Upper lobe of left lung (tissue), 6 donors: ENCODE data around the gene SLC25A42. TPM values are rescaled to one million over a fixed set of nuclear protein-coding genes. Genes with fewer than 3 reads are reported as not detected.
"Not testable (repeated sequence)": the region's sequence is repeated elsewhere in the genome, so short reads cannot be mapped to it uniquely, and the experiment has no call there.

ENCODE experiments used
- ATAC-seq, 2 donors: fragments of 200-7000 bp; cut with Tn5 transposase; one replicate each; pipeline ENCODE4 v1.9.1; 2022; ENCODE audit warnings: mild to moderate bottlenecking in 2 of 2, moderate library complexity in 2 of 2; ENCODE audit not compliant: low FRiP score in 2 of 2
- DNase-seq, 2 donors: peaks; one replicate each; pipeline ENCODE4 v3.0.0-alpha.2; 2019 to 2020
- H3K27ac ChIP-seq, 4 donors: fragments of 200-600 bp; sonication (generic); one replicate each; pipeline ENCODE4 v1.5.1; 2016 to 2019
- H3K27me3 ChIP-seq, 4 donors: fragments of 200-600 bp; sonication (generic); one replicate each; pipeline ENCODE4 v1.5.1; 2017 to 2019
- H3K36me3 ChIP-seq, 4 donors: fragments of 200-600 bp; sonication (generic); one replicate each; pipeline ENCODE4 v1.5.1; 2016 to 2019
- H3K4me1 ChIP-seq, 4 donors: fragments of 200-600 bp; sonication (generic); one replicate each; pipeline ENCODE4 v1.5.1; 2018 to 2019
- H3K4me3 ChIP-seq, 4 donors: fragments of 200-600 bp; sonication (generic); one replicate each; pipeline ENCODE4 v1.5.1; 2017 to 2019; ENCODE audit warnings: mild to moderate bottlenecking in 2 of 4, moderate library complexity in 1 of 4
- H3K9me3 ChIP-seq, 4 donors: fragments of 200-600 bp; sonication (generic); one replicate each; pipeline ENCODE4 v1.5.1; 2018 to 2019
- CTCF ChIP-seq, 6 experiments: fragments of 450-650 bp in 4 of 6; fragments of 200-600 bp in 2 of 6; sonication (generic) in 2 of 6; IDR thresholded peaks; one replicate each; pipeline ENCODE4 v1.5.1; 2016 to 2019; ENCODE audit warnings: antibody characterized with exemption in 6 of 6
- EP300 ChIP-seq, 4 donors: sonication (generic); formaldehyde crosslinking; IDR thresholded peaks; one replicate each; pipeline ENCODE4 v1.5.1; 2017; ENCODE audit warnings: antibody characterized with exemption in 4 of 4, control low read depth in 2 of 4
- POLR2A ChIP-seq, 4 donors: fragments of 450-650 bp; IDR thresholded peaks; one replicate each; pipeline ENCODE4 v1.5.1; 2016 to 2017; ENCODE audit warnings: antibody characterized with exemption in 4 of 4, mild to moderate bottlenecking in 2 of 4
- POLR2AphosphoS5 ChIP-seq, 2 donors: sonication (generic); formaldehyde crosslinking; IDR thresholded peaks; one replicate each; pipeline ENCODE4 v1.5.1; 2017; ENCODE audit warnings: antibody characterized with exemption in 2 of 2
- WGBS, 2 donors: methylation state at CpG; one replicate each; pipeline ENCODE4 v1.1.5; 2017 to 2018; 5-methylcytosine and 5-hydroxymethylcytosine counted together
- total RNA-seq, 6 donors: library from RNA; depleted of rRNA in 4 of 6; stranded (reverse); fragments of >200 nt in 4 of 6; gene quantifications; one replicate each; pipeline versions ENCODE4 v1.1.0 to v1.2.1, GENCODE V29; 2016 to 2021
- donor health status: DM: no; HTN: no; CAD: no; lungs with moderate emphysema.
- donor health status: DM: no; HTN: yes; CAD: no; lungs with severe emphysema.

The SLC25A42 gene
- total RNA-seq, 6 donors from 2014 or later, result 5.6 to 23.0 (median 13.6) TPM

DNA sequence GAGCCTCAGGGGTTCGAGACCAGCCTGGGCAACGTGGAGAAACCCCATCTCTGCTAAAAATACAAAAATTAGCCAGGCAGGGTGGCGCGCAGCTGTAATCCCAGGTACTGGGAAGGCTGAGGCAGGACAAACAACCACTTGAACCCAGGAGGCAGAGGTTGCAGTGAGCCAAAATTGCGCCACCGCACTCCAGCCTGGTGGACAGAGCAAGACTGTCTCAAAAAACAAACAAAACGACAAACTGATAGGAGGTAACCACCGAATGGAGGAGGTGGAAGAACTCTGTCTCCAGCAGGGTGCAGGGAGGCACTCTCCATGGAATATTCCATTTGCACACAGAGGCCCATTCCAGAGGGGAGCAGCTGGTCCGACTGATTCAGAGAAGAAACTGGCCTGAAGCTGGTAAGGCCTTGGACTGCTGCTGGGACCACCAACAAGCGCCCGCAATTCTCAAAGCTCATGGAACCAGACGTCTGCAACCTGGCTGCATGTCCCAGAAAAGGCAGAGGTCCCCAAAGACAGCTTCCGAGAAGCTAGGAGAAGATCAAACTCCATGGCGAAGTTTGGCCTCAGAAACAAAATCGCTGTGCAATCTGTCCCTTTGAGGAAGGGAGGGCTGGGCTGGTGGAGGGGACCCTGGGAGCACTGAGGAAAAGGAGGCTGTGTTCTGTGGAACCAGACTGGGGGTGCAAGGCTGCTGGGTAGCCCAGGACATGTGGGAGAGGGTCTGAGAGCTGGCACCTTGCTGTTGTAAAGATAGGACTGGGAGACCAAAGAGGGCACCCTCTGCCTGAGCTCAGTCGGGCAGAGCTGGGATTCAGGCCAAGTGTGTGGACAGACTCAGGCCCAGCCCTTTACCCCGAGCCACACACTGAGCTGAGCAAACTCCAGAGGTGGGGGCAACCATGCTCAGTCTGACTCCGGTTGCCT, 35.2 kb downstream of the SLC25A42 start:
- WGBS, 2 donors, result 81 to 83% methylated on average over 13 to 18 of the region's 18 CpGs
- DNase-seq, result peak in 1 of 2 donors; percentile 32
- no peak for ATAC-seq
- no peaks in the 10 kb centered on the region for H3K4me1 ChIP-seq
- TF ChIP-seq EP300 (IDR thresholded peaks at IDR 0.05), result no peak
- no peak for TF ChIP-seq POLR2AphosphoS5 (IDR thresholded peaks at IDR 0.05)
- no peaks in the 10 kb centered on the region for H3K9me3 ChIP-seq
- no peaks in the 10 kb centered on the region for H3K27me3 ChIP-seq
- no peak overlapping the region for H3K27ac ChIP-seq
- H3K4me3 ChIP-seq, result no peak overlapping the region
- peaks cover 0 to 27% (median 11%) of the 10 kb centered on the region in 4 donors for H3K36me3 ChIP-seq

DNA sequence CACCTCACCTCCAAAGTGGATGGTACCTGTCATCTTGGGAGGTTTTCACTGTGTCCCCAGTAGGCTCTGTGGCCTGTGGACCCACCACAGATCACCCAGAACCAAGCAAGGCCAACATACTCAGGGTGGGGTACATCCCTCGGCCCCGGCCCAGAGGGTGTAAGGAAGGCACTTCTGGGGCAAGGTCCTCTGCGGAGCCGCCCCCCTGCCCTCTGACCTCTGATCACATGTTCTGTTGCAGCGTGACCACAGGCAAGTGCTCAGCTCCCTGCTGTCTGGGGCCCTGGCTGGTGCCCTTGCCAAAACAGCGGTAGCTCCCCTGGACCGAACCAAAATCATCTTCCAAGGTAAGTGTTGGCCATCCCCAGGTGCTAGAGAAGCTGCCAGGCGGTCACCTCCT, 37.7 kb downstream of the SLC25A42 start:
- TF ChIP-seq POLR2AphosphoS5 (IDR thresholded peaks at IDR 0.05) (no peak), CTCF (IDR thresholded peaks at IDR 0.05) (no peak)
- Histone ChIP-seq H3K9me3 (no peaks in the 10 kb centered on the region), H3K27ac (no peak overlapping the region), H3K4me3 (no peak overlapping the region), H3K4me1 (peaks cover 0 to 8% (median 0%) of the 10 kb centered on the region in 4 donors), H3K36me3 (peaks cover 0 to 27% (median 11%) of the 10 kb centered on the region in 4 donors), H3K27me3 (no peaks in the 10 kb centered on the region)
- DNase-seq (no peak), ATAC-seq (no peak)
- WGBS, 2 donors, result 93 to 98% methylated on average over 4 to 8 of the region's 8 CpGs

DNA sequence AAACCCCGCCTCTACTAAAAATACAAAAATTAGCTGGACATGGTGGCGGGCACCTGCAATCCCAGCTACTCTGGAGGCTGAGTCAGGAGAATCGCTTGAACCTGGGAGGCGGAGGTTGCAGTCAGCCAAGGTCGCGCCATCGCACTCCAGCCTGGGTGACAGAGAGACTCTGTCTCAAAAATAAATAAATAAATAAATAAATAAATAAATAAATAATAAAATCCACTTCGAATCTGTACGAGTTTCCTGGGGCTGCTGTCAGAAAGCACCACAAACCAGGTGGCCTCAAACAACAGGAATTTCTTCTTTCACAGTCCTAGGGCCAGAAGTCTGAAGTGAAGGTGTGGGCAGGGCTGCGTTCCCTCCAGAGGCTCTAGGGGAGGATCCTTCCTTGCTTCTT, 38.8 kb downstream of the SLC25A42 start:
- ATAC-seq, H3K4me1 ChIP-seq, H3K4me3 ChIP-seq, DNase-seq, H3K27ac ChIP-seq, H3K27me3 ChIP-seq, H3K9me3 ChIP-seq: not testable (repeated sequence)
- 94 to 95% methylated on average over 10 of the region's 10 CpGs for WGBS, 2 donors
- H3K36me3 ChIP-seq, result peaks cover 0 to 20% (median 8%) of the 10 kb centered on the region in 4 donors

DNA sequence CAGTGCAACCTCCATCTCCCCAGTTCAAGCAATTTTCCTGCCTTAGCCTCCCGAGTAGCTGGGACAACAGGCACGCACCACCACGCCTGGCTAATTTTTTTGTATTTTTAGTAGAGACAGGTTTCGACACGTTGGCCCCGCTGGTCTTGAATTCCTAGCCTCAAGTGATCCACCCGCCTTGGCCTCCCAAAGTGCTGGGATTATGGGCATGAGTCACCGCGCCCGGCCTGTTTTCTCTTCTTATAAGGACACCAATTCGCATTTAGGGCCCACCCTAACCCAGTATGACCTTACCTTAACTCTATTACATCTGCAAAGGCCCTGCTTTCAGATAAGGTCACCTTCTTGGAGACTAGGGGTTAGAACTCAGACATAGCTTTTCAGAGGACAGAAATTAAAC, 39.4 kb downstream of the SLC25A42 start:
- Histone ChIP-seq H3K36me3 (peaks cover 0 to 20% (median 5%) of the 10 kb centered on the region in 4 donors), H3K9me3 (no peaks in the 10 kb centered on the region), H3K4me1 (peaks cover 0 to 8% (median 0%) of the 10 kb centered on the region in 4 donors), H3K27ac (no peak overlapping the region), H3K27me3 (no peaks in the 10 kb centered on the region), H3K4me3 (no peak overlapping the region)
- DNase-seq, result no peak
- 95 to 97% methylated on average over 11 of the region's 11 CpGs for WGBS, 2 donors
- ATAC-seq, result no peak
- TF ChIP-seq CTCF (IDR thresholded peaks at IDR 0.05) (no peak), EP300 (IDR thresholded peaks at IDR 0.05) (no peak), POLR2A (IDR thresholded peaks at IDR 0.05) (no peak), POLR2AphosphoS5 (IDR thresholded peaks at IDR 0.05) (no peak)

- Histone ChIP-seq H3K27me3 (no peaks in the 10 kb centered on the region), H3K36me3 (peaks cover 0 to 9% (median 1%) of the 10 kb centered on the region in 4 donors), H3K4me1 (peaks cover 3 to 16% (median 4%) of the 10 kb centered on the region in 4 donors), H3K9me3 (no peaks in the 10 kb centered on the region), H3K27ac (no peak overlapping the region), H3K4me3 (peak overlapping the region in 3 of 4 donors; percentile 15 to 24 (median 18))
- TF ChIP-seq POLR2A (IDR thresholded peaks at IDR 0.05), result no peak
- TF ChIP-seq EP300 (IDR thresholded peaks at IDR 0.05), result no peak
- TF ChIP-seq POLR2AphosphoS5 (IDR thresholded peaks at IDR 0.05), result no peak
- TF ChIP-seq CTCF (IDR thresholded peaks at IDR 0.05), result no peak
- 68 to 70% methylated on average over 27 to 29 of the region's 36 CpGs for WGBS, 2 donors
- ATAC-seq, result peak in 1 of 2 donors; percentile 83
- DNase-seq, result peak in 1 of 2 donors; percentile 79
Measured at GRCh38 chr19:19105365-19106055, 41.7 kb downstream of the SLC25A42 start.
